Transverse colon (tissue), 4 donors: Measurements from ENCODE around the gene BRD3. TPM values are rescaled to one million over a fixed set of nuclear protein-coding genes. Genes with fewer than 3 reads are reported as not detected.
"Not testable (repeated sequence)": the region's sequence is repeated elsewhere in the genome, so short reads cannot be mapped to it uniquely, and the experiment has no call there.

Experiments used
- DNase-seq: peaks from one replicate; pipeline ENCODE4 v3.0.0-alpha.2; 2019
- H3K27ac ChIP-seq, 4 donors: fragments of 200-600 bp; sonication (generic); 2 replicates each; pipeline ENCODE4 v1.5.1; 2016 to 2018; ENCODE audit warnings: inconsistent platforms in 4 of 4
- H3K27me3 ChIP-seq: fragments of 200-600 bp; sonication (generic); 2 replicates; pipeline ENCODE4 v1.5.1; 2017; ENCODE audit warnings: inconsistent platforms
- H3K36me3 ChIP-seq, 4 donors: fragments of 200-600 bp; sonication (generic); 2 replicates each; pipeline ENCODE4 v1.5.1; 2017 to 2019; ENCODE audit warnings: inconsistent platforms in 4 of 4
- H3K4me1 ChIP-seq, 4 donors: fragments of 200-600 bp; sonication (generic); 2 replicates each; pipeline ENCODE4 v1.5.1; 2017 to 2020; ENCODE audit warnings: inconsistent platforms in 4 of 4
- H3K4me3 ChIP-seq, 4 donors: fragments of 200-600 bp; sonication (generic); 1 replicate in 1 of 4; 2 replicates in 3 of 4; pipeline versions ENCODE4 v1.5.1 to v1.6.1; 2017 to 2019; ENCODE audit warnings: inconsistent platforms in 4 of 4
- H3K9me3 ChIP-seq, 2 donors: fragments of 200-600 bp; sonication (generic); 2 replicates each; pipeline ENCODE4 v1.5.1; 2017 to 2019; ENCODE audit warnings: inconsistent platforms in 2 of 2
- CTCF ChIP-seq, 5 experiments: fragments of 200-600 bp in 3 of 5; fragments of 450-650 bp in 2 of 5; sonication (generic) in 3 of 5; IDR thresholded peaks; 1 replicate in 2 of 5; 2 replicates in 3 of 5; pipeline ENCODE4 v1.5.1; 2016 to 2017; ENCODE audit warnings: antibody characterized with exemption in 5 of 5, inconsistent platforms in 3 of 5, mild to moderate bottlenecking in 2 of 5, moderate library complexity in 1 of 5
- EP300 ChIP-seq: sonication (generic); formaldehyde crosslinking; IDR thresholded peaks from one replicate; pipeline ENCODE4 v1.6.1; 2017; ENCODE audit warnings: antibody characterized with exemption, low read depth
- POLR2A ChIP-seq: fragments of 450-650 bp; IDR thresholded peaks from one replicate; pipeline ENCODE4 v1.6.1; 2016; ENCODE audit warnings: antibody characterized with exemption, mild to moderate bottlenecking, moderate library complexity
- POLR2AphosphoS5 ChIP-seq, 3 donors: sonication (generic); formaldehyde crosslinking; IDR thresholded peaks; one replicate each; pipeline ENCODE4 v1.6.1; 2016; ENCODE audit warnings: antibody characterized with exemption in 3 of 3
- WGBS, 2 donors: methylation state at CpG; one replicate each; pipeline ENCODE4 v1.1.5; 2018; ENCODE audit warnings: low coverage in 1 of 2; 5-methylcytosine and 5-hydroxymethylcytosine counted together
- in situ Hi-C, 4 donors: fragments of 200-750 bp; cut with MboI; loops; one replicate each; pipeline versions ENCODE4 v1.15.0 to v1.15.1; 2017; ENCODE audit warnings: low sequenced_read_pairs in 3 of 4, low pct_ligation_motif_present in 1 of 4, low pct_unique_long_range_greater_than_20kb in 1 of 4
- intact Hi-C: fragments of 100-400 bp; cut with DNase I; formaldehyde crosslinking; loops from one replicate; pipeline ENCODE4 v1.15.1; 2023; ENCODE audit warnings: low total_unique reads
- total RNA-seq, 4 donors: library from RNA; depleted of rRNA; stranded (reverse); fragments of >200 nt; gene quantifications; one replicate each; pipeline ENCODE4 v1.1.0, GENCODE V29; 2016

The BRD3 gene
- total RNA-seq, 4 donors from 2014 or later, result 14.5 to 21.3 (median 17.2) TPM

GRCh38 chr9:133990366-133991213 is 77.2 kb downstream of the BRD3 start:
- H3K9me3 ChIP-seq, result no peaks in the 10 kb centered on the region
- in situ Hi-C loops (no loop called here), intact Hi-C loops (no loop called here)
- H3K4me3 ChIP-seq, result peak overlapping the region; percentile 61 to 87 (median 72)
- no peaks in the 10 kb centered on the region for H3K27me3 ChIP-seq
- no peaks in the 10 kb centered on the region for H3K36me3 ChIP-seq
- peak; percentile 65 for DNase-seq
- 38% methylated on average over 31 of the region's 31 CpGs; no CpG with 5 or more reads in 1 of the 2 donors for WGBS, 2 donors
- peak overlapping the region; percentile 88 to 94 (median 90) for H3K27ac ChIP-seq
- TF ChIP-seq EP300 (no peak), CTCF (IDR thresholded peaks at IDR 0.05) (no peak), POLR2AphosphoS5 (IDR thresholded peaks at IDR 0.05) (peak in 1 of 3 donors; percentile 55), POLR2A (peak; percentile 14)
- H3K4me1 ChIP-seq, result peaks cover 8 to 34% (median 27%) of the 10 kb centered on the region in 4 donors

- Histone ChIP-seq H3K4me3 (peak overlapping the region in 1 of 4 donors; percentile 73), H3K9me3 (no peaks in the 10 kb centered on the region), H3K4me1 (peaks cover 8 to 34% (median 27%) of the 10 kb centered on the region in 4 donors), H3K27ac (no peak overlapping the region), H3K36me3 (no peaks in the 10 kb centered on the region), H3K27me3 (no peaks in the 10 kb centered on the region)
- 75 to 100% methylated on average over 2 to 24 of the region's 24 CpGs for WGBS, 2 donors
- TF ChIP-seq EP300, result no peak
- TF ChIP-seq POLR2AphosphoS5 (IDR thresholded peaks at IDR 0.05), result no peak
- TF ChIP-seq CTCF (IDR thresholded peaks at IDR 0.05), result no peak
- no peak for TF ChIP-seq POLR2A
- DNase-seq, result no peak
- in situ Hi-C loops, result no loop called here
- intact Hi-C loops, result loop anchor here (1.0 kb wide), 1 partner anchor 35 kb away; no protein-coding TSS in a partner anchor
Measured at GRCh38 chr9:133989625-133990365, 78.0 kb downstream of the BRD3 start.

- H3K4me3 ChIP-seq, H3K27me3 ChIP-seq, DNase-seq, H3K27ac ChIP-seq, in situ Hi-C loops, H3K36me3 ChIP-seq, H3K9me3 ChIP-seq: not testable (repeated sequence)
- intact Hi-C loops, result loop anchor here (1.0 kb wide), 1 partner anchor 34 kb away; no protein-coding TSS in a partner anchor
- WGBS, 2 donors, result 73 to 91% methylated on average over 3 to 14 of the region's 14 CpGs
- peaks cover 2 to 26% (median 21%) of the 10 kb centered on the region in 4 donors for H3K4me1 ChIP-seq
Measured at GRCh38 chr9:133988771-133989170, 79.1 kb downstream of the BRD3 start.

GRCh38 chr9:133987946-133988665 is 79.7 kb downstream of the BRD3 start:
- no peak for DNase-seq
- Histone ChIP-seq H3K27ac (no peak overlapping the region), H3K4me3 (no peak overlapping the region), H3K36me3 (no peaks in the 10 kb centered on the region), H3K9me3 (no peaks in the 10 kb centered on the region), H3K4me1 (peaks cover 0 to 19% (median 16%) of the 10 kb centered on the region in 4 donors), H3K27me3 (no peaks in the 10 kb centered on the region)
- TF ChIP-seq POLR2AphosphoS5 (IDR thresholded peaks at IDR 0.05) (no peak), EP300 (no peak), CTCF (IDR thresholded peaks at IDR 0.05) (no peak), POLR2A (no peak)
- WGBS, 2 donors, result 80 to 92% methylated on average over 2 to 16 of the region's 16 CpGs
- intact Hi-C loops, result no loop called here
- in situ Hi-C loops, result no loop called here
